HepG2 (cell line): ENCODE measurements around the gene PSMB11. TPM values are rescaled to one million over a fixed set of nuclear protein-coding genes. Genes with fewer than 3 reads are reported as not detected.
A peak's percentile ranks its signal among the peaks of the same experiment; 100 is the strongest.

Source experiments
- CBX5 ChIP-seq: sonication (generic); formaldehyde crosslinking; IDR thresholded peaks from 2 replicates; pipeline ENCODE4 v1.4.0; 2020; ENCODE audit warnings: missing genetic modification reagents, borderline replicate concordance
- EZH2 ChIP-seq: conservative IDR thresholded peaks from 2 replicates; pipeline ENCODE4 v1.6.1; 2012; ENCODE audit warnings: mild to moderate bottlenecking, low read depth, low read length, moderate library complexity
- HDAC1 ChIP-seq: sonication (generic); formaldehyde crosslinking; IDR thresholded peaks from 2 replicates; pipeline ENCODE4 v1.5.1; 2020; ENCODE audit warnings: mild to moderate bottlenecking, missing genetic modification reagents
- IRX3 ChIP-seq: sonication (generic); formaldehyde crosslinking; IDR thresholded peaks from 2 replicates; pipeline ENCODE4 v1.8.1; 2023; ENCODE audit warnings: mild to moderate bottlenecking, low read depth, missing genetic modification reagents, borderline replicate concordance
- NRL ChIP-seq: sonication (generic); formaldehyde crosslinking; IDR thresholded peaks from 2 replicates; pipeline ENCODE4 v1.5.0; 2020; ENCODE audit warnings: missing genetic modification reagents, mild to moderate bottlenecking, moderate library complexity, borderline replicate concordance
- PITX1 ChIP-seq: sonication (generic); formaldehyde crosslinking; IDR thresholded peaks from 2 replicates; pipeline ENCODE4 v1.5.1; 2020; ENCODE audit warnings: mild to moderate bottlenecking, missing genetic modification reagents
- SOX13 ChIP-seq, 3 experiments: fragments of 450-650 bp in 1 of 3; sonication (generic) in 1 of 3; formaldehyde crosslinking in 1 of 3; IDR thresholded peaks in 2 of 3; conservative IDR thresholded peaks in 1 of 3; 2 replicates each; pipeline versions ENCODE4 v1.5.0 to v1.6.1; 2016 to 2020; ENCODE audit warnings: antibody characterized with exemption in 1 of 3, mild to moderate bottlenecking in 1 of 3, missing compliant biosample characterization in 1 of 3, missing genetic modification reagents in 1 of 3, moderate library complexity in 1 of 3
- ZBTB20 ChIP-seq: sonication (generic); formaldehyde crosslinking; IDR thresholded peaks from 2 replicates; pipeline ENCODE4 v1.8.1; 2023; ENCODE audit warnings: missing genetic modification reagents, low read depth, mild to moderate bottlenecking, borderline replicate concordance
- ZBTB3 ChIP-seq: sonication (generic); formaldehyde crosslinking; IDR thresholded peaks from 2 replicates; pipeline ENCODE4 v1.4.0; 2020; ENCODE audit warnings: low read depth, mild to moderate bottlenecking, moderate library complexity, missing genetic modification reagents, borderline replicate concordance
- ZFY ChIP-seq: sonication (generic); formaldehyde crosslinking; IDR thresholded peaks from 2 replicates; pipeline ENCODE4 v1.4.0; 2020; ENCODE audit warnings: missing genetic modification reagents
- ZMYM4 ChIP-seq: sonication (generic); formaldehyde crosslinking; IDR thresholded peaks from 2 replicates; pipeline ENCODE4 v1.8.1; 2023; ENCODE audit warnings: mild to moderate bottlenecking, missing genetic modification reagents
- ZNF10 ChIP-seq: sonication (generic); formaldehyde crosslinking; IDR thresholded peaks from 2 replicates; pipeline ENCODE4 v1.4.0; 2020; ENCODE audit warnings: mild to moderate bottlenecking, low read depth, missing genetic modification reagents, borderline replicate concordance
- ZNF160 ChIP-seq: sonication (generic); formaldehyde crosslinking; IDR thresholded peaks from 2 replicates; pipeline ENCODE4 v1.8.0; 2022; ENCODE audit warnings: mild to moderate bottlenecking, inconsistent platforms, missing genetic modification reagents
- ZNF20 ChIP-seq: sonication (generic); formaldehyde crosslinking; IDR thresholded peaks from 2 replicates; pipeline ENCODE4 v1.4.0; 2020; ENCODE audit warnings: mild to moderate bottlenecking, moderate library complexity, missing genetic modification reagents
- ZNF274 ChIP-seq: sonication (generic); formaldehyde crosslinking; IDR thresholded peaks from 2 replicates; pipeline ENCODE4 v1.5.1; 2020; ENCODE audit warnings: mild to moderate bottlenecking, missing genetic modification reagents
- ZNF33A ChIP-seq: sonication (generic); formaldehyde crosslinking; IDR thresholded peaks from 2 replicates; pipeline ENCODE4 v1.5.1; 2020; ENCODE audit warnings: missing genetic modification reagents, mild to moderate bottlenecking, moderate library complexity, borderline replicate concordance
- ZNF501 ChIP-seq: sonication (generic); formaldehyde crosslinking; IDR thresholded peaks from 2 replicates; pipeline ENCODE4 v1.5.1; 2020; ENCODE audit warnings: mild to moderate bottlenecking, moderate library complexity, missing genetic modification reagents
- ZNF564 ChIP-seq: sonication (generic); formaldehyde crosslinking; IDR thresholded peaks from 2 replicates; pipeline ENCODE4 v1.8.1; 2023; ENCODE audit warnings: mild to moderate bottlenecking, missing genetic modification reagents
- polyA plus RNA-seq, 8 experiments: library from polyadenylated mRNA; depleted of rRNA in 3 of 8; stranded (reverse) in 7 of 8; unstranded in 1 of 8; fragments of >200 nt; fragmentation: Illumina TruSeq in 4 of 8; extraction: Trizol in 4 of 8; gene quantifications; 2 replicates each; pipeline versions ENCODE4 v1.2.1 to v1.2.3, GENCODE V29; 2011 to 2016; ENCODE audit warnings: low read depth in 4 of 8, missing spikeins in 1 of 8, mixed read lengths in 1 of 8; ENCODE audit not compliant: insufficient read depth in 1 of 8
- total RNA-seq, 5 experiments: library from RNA; depleted of rRNA; stranded (reverse); fragments of >200 nt; fragmentation: Illumina TruSeq; extraction: Trizol; gene quantifications; 2 replicates each; pipeline ENCODE4 v1.2.3, GENCODE V29; 2016; ENCODE audit warnings: low read depth in 1 of 5
- TF ChIP-seq, protein P1 (sequence below): sonication (generic); formaldehyde crosslinking; IDR thresholded peaks from 2 replicates; pipeline ENCODE4 v1.5.1; 2020; ENCODE audit warnings: missing genetic modification reagents, mild to moderate bottlenecking, borderline replicate concordance
- TF ChIP-seq, protein P2 (sequence below): IDR thresholded peaks from 2 replicates; pipeline ENCODE4 v1.6.1; 2012; ENCODE audit warnings: low read length, improper control_type of control experiment
- TF ChIP-seq, protein P3 (sequence below): sonication (generic); formaldehyde crosslinking; IDR thresholded peaks from 2 replicates; pipeline ENCODE4 v1.4.0; 2020; ENCODE audit warnings: missing genetic modification reagents, borderline replicate concordance

The PSMB11 gene
- total and polyA plus RNA-seq, 2 of the 13 experiments (the other 11 are each of a cell fraction or from before 2014, with no cell fraction given), result not detected

DNA sequence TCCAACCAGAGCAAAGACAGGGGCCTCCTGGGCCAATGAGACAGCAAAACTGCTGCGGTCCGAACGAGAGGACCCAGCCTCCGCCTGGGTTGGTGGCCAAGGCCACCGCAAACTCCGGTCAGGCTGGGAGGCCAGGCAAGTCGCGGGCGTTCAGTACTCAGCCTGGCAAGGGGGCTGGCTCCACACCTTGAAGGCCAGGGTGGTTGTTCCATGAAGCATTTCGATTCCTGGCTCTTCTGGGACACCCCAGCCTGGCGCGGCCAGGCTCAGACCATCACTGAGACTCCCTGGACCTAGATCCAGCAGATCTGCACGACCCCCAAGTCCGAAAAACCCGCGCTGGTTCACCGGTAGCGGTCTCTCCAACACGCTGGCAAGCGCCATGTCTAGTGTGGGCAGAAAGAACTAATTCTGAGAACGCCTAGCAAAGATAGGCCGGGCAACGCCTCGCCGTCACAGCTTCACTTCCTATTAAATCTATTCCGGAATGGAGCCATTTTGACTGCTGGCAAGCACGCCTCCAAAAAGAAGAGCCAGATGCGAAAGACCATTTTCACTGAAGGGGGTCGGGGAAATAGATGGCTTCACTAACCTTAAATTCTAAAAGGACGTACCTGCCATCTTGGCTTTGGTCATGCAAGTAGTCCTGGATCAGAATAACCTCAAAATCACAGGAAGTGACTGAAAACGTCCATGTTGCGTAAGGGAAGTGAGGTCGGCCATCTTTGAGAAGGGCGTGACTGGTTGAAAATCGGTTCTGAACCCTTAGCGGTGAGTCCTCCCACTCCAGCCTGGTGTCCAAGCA is 7.3 kb upstream of the PSMB11 start, which contains the start of gene PSMB5 (continued):
- TF ChIP-seq, protein P1, sequence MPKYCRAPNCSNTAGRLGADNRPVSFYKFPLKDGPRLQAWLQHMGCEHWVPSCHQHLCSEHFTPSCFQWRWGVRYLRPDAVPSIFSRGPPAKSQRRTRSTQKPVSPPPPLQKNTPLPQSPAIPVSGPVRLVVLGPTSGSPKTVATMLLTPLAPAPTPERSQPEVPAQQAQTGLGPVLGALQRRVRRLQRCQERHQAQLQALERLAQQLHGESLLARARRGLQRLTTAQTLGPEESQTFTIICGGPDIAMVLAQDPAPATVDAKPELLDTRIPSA, result no peak
- TF ChIP-seq ZMYM4 (peak; percentile 87), EZH2 (no peak), ZBTB20 (CRISPR knock-in tag) (peak; percentile 87), ZNF33A (CRISPR knock-in tag) (0 out of 2 replicates have a peak, but pooled peaks have one; percentile 49), SOX13 (IDR thresholded peaks at IDR 0.05) (no peak), SOX13 (CRISPR knock-in tag; conservative IDR thresholded peaks at IDR 0.05 in 1 of 2, IDR thresholded peaks at IDR 0.05 in 1 of 2) (peak; percentile 23 to 97; a peak in 3 of 4 replicates), NRL (peak; percentile 99), HDAC1 (CRISPR knock-in tag) (peak; percentile 94; the same call in 1 of the 2 replicates), ZNF501 (CRISPR knock-in tag) (peak; percentile 100), ZNF274 (CRISPR knock-in tag) (peak; percentile 65; the same call in 1 of the 2 replicates), ZNF564 (CRISPR knock-in tag) (peak; percentile 91), ZFY (CRISPR knock-in tag) (peak; percentile 99), PITX1 (CRISPR knock-in tag) (peak; percentile 85), ZNF20 (peak; percentile 96; the same call in 1 of the 2 replicates), ZBTB3 (no peak), IRX3 (CRISPR knock-in tag) (peak; percentile 48; the same call in 1 of the 2 replicates), ZNF10 (CRISPR knock-in tag) (no peak), CBX5 (peak; percentile 79; the same call in 1 of the 2 replicates), ZNF160 (CRISPR knock-in tag) (peak; percentile 92)
- TF ChIP-seq, protein P2, sequence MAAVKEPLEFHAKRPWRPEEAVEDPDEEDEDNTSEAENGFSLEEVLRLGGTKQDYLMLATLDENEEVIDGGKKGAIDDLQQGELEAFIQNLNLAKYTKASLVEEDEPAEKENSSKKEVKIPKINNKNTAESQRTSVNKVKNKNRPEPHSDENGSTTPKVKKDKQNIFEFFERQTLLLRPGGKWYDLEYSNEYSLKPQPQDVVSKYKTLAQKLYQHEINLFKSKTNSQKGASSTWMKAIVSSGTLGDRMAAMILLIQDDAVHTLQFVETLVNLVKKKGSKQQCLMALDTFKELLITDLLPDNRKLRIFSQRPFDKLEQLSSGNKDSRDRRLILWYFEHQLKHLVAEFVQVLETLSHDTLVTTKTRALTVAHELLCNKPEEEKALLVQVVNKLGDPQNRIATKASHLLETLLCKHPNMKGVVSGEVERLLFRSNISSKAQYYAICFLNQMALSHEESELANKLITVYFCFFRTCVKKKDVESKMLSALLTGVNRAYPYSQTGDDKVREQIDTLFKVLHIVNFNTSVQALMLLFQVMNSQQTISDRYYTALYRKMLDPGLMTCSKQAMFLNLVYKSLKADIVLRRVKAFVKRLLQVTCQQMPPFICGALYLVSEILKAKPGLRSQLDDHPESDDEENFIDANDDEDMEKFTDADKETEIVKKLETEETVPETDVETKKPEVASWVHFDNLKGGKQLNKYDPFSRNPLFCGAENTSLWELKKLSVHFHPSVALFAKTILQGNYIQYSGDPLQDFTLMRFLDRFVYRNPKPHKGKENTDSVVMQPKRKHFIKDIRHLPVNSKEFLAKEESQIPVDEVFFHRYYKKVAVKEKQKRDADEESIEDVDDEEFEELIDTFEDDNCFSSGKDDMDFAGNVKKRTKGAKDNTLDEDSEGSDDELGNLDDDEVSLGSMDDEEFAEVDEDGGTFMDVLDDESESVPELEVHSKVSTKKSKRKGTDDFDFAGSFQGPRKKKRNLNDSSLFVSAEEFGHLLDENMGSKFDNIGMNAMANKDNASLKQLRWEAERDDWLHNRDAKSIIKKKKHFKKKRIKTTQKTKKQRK, result no peak
- TF ChIP-seq, protein P3, sequence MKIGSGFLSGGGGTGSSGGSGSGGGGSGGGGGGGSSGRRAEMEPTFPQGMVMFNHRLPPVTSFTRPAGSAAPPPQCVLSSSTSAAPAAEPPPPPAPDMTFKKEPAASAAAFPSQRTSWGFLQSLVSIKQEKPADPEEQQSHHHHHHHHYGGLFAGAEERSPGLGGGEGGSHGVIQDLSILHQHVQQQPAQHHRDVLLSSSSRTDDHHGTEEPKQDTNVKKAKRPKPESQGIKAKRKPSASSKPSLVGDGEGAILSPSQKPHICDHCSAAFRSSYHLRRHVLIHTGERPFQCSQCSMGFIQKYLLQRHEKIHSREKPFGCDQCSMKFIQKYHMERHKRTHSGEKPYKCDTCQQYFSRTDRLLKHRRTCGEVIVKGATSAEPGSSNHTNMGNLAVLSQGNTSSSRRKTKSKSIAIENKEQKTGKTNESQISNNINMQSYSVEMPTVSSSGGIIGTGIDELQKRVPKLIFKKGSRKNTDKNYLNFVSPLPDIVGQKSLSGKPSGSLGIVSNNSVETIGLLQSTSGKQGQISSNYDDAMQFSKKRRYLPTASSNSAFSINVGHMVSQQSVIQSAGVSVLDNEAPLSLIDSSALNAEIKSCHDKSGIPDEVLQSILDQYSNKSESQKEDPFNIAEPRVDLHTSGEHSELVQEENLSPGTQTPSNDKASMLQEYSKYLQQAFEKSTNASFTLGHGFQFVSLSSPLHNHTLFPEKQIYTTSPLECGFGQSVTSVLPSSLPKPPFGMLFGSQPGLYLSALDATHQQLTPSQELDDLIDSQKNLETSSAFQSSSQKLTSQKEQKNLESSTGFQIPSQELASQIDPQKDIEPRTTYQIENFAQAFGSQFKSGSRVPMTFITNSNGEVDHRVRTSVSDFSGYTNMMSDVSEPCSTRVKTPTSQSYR, result peak; percentile 34; the same call in 1 of the 2 replicates
